GM12891 (cell line): Measurements from ENCODE around the gene CDC42EP1.

Source experiments
- POLR2A ChIP-seq: IDR thresholded peaks from 2 replicates; pipeline ENCODE4 v1.6.1; 2011; ENCODE audit warnings: low read depth, low read length, control low read depth
- POLR2AphosphoS5 ChIP-seq: IDR thresholded peaks from 2 replicates; pipeline ENCODE4 v1.6.1; 2011; ENCODE audit warnings: low read depth, low read length, control low read depth
- SPI1 ChIP-seq: IDR thresholded peaks from 2 replicates; pipeline ENCODE4 v1.6.1; 2011; ENCODE audit warnings: low read depth, low read length, control low read depth

GRCh38 chr22:37575490-37576003 is 15.3 kb downstream of the CDC42EP1 start:
- no peak for TF ChIP-seq POLR2AphosphoS5
- no peak for TF ChIP-seq SPI1
- TF ChIP-seq POLR2A = no peak
